C4-2B (cell line): ENCODE measurements around the gene HMGB1.
"Not testable (repeated sequence)": the region's sequence is repeated elsewhere in the genome, so short reads cannot be mapped to it uniquely, and the experiment has no call there.

Source experiments
- H3K27ac ChIP-seq: fragments of 450-650 bp; 2 replicates; pipeline ENCODE4 v1.5.1; 2017
- ZFX ChIP-seq: fragments of 450-650 bp; IDR thresholded peaks from 2 replicates; pipeline ENCODE4 v1.6.1; 2017
- TF ChIP-seq, protein P1 (sequence below): fragments of 450-650 bp; conservative IDR thresholded peaks from 2 replicates; pipeline ENCODE4 v1.5.1; 2017; ENCODE audit warnings: mild to moderate bottlenecking

Gene HMGB1

DNA sequence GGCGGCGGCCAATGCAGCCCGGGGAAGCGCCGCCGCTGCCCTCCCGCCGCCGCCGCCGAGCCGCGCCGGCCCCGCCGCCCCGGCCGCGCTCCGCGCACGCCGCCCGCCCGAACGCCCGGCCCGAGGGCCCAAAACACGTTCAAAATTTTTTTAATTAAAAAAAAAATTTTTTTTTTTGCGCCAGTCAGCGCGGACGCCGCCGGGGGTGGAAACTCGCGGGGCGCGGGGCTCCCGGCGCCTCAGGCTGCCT lies 468 bp downstream of the HMGB1 start:
- TF ChIP-seq ZFX: no peak
- TF ChIP-seq, protein P1, sequence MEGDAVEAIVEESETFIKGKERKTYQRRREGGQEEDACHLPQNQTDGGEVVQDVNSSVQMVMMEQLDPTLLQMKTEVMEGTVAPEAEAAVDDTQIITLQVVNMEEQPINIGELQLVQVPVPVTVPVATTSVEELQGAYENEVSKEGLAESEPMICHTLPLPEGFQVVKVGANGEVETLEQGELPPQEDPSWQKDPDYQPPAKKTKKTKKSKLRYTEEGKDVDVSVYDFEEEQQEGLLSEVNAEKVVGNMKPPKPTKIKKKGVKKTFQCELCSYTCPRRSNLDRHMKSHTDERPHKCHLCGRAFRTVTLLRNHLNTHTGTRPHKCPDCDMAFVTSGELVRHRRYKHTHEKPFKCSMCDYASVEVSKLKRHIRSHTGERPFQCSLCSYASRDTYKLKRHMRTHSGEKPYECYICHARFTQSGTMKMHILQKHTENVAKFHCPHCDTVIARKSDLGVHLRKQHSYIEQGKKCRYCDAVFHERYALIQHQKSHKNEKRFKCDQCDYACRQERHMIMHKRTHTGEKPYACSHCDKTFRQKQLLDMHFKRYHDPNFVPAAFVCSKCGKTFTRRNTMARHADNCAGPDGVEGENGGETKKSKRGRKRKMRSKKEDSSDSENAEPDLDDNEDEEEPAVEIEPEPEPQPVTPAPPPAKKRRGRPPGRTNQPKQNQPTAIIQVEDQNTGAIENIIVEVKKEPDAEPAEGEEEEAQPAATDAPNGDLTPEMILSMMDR: no peak
- H3K27ac ChIP-seq: peak overlapping the region; percentile 98

DNA sequence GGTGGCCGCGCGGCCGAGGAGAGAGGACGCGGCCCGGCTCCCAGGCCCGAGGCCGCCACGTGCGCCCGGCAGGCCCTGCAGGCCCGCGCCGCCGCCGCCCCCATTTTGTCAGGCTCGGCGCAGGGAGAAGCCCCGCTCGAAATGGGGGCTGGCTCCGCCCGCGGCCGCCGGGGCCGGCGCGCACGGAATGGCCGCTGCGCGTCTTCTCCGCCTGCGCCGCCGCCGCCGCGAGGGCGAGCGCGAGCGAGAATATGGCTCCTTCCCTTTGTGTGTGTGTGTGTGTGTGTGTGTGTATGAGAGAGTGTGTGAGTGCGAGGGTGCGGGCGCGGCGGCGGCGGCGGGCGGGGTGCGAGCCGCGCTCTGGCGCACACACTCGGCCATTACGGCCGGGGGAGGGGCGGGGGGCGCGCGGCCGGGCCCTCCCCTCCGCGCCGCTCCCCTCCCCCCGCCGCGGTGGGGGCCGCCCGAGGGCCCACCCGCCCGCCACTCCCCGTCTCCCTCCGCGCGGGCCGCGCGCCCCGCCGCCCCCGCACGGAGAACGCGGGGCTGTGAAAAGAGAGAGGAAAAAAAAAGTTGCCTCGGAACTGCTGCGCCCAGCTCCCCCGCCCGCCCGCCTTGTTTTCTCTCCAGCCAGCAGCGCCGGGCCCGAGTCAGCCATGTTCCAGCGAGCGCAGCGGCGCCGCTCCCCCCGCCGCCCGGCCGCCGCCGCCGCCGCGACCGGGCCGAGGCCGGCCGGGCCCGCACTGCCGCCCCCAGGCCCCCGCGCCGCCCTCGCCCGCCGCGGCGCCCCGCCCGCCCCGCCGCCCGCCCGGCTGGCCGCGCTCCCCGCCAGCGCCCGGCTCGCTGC lies 1.0 kb downstream of the HMGB1 start:
- TF ChIP-seq ZFX: peak; percentile 98
- TF ChIP-seq, protein P1: no peak
- peak overlapping the region; percentile 98 for H3K27ac ChIP-seq

DNA sequence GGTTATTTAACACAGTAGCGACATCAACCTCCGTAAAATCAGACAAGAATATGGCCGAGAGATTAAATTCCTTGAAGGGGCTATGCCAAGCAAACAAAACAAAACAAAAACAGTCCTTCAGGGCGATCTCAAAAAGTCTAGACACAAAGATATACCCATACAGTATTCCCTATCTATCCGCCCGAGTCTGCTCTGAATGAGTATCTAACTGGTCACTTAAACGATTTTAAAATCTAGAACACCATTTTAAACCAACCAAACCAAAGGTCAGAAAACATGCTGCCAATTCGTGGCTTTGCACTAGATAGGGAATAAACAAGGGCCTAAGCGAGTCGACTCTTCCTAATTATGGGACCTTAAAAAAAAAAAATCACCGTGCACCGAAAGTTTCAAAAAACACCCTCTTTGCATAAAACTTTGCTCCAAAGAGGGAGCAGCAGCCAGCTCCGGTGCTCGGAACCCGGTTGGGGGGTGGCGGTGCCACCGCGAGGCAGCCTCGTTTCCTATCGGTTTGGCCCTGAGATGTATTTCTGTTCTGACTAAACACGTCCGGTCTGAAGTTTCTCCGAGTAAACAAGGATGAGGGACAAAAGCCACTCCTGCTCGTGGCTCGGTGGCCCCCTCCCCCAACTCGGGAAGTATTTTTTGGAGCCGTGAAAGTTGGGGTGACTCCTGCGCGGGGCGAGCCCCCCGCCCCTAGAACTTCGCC lies 1.8 kb downstream of the HMGB1 start:
- TF ChIP-seq, protein P1: no peak
- no peak for TF ChIP-seq ZFX
- peak overlapping the region; percentile 98 for H3K27ac ChIP-seq

DNA sequence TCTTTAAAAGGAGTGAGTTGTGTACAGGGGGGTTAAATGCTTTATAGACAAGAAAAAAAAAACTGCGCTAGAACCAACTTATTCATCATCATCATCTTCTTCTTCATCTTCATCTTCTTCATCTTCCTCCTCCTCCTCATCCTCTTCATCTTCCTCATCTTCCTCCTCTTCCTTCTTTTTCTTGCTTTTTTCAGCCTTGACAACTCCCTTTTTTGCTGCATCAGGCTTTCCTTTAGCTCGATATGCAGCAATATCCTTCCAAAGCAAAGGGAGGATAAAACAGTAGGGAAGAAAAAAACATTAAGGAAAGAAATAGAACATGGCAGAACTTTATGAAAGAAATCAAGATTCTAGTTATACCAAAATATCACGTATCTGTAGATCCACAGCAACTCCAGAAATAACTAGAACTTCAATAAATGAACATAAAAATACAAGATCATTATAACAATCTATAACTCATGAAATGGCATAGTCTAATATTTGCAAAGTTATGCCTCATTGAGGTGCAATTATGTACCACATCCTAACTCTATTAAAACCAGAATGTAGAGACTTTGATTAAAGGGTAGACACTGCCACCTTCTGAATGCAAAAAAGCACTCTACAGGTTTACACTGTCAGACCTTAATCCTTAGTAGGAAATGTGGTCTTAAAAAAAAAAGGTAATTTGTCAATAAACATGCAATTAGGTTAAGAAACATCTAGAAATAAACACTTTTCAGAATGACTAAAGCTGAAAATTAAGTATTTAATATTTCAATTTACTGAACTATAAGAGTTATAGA lies 4.3 kb downstream of the HMGB1 start:
- not testable (repeated sequence) for H3K27ac ChIP-seq
- TF ChIP-seq, protein P1: peak; percentile 51

DNA sequence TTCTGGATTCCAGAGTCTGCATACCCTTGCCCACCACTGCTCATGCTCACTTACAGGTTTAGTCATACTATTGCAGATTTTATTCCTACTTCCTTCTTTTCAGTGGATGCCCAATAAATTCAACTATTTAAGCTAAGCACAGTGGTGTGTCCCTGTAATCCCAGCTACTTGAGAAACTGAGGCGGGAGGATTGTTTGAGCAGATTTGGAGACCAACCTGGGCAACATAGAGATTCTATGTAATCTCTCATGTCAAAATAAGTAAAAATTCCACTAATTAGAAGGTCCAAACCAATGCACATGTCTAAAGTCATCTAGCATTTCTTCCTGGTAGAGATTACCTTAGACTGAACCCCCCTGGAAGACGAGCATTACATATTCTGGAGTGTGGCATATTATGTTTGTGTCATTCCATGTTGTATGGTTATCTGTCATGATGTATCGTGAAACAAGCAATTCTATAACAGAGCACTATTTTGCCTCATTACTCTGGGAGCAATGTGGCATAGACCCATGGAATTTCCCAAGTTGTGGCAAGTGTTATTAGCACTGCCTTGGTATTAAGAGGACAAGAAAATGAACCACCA lies 8.3 kb downstream of the HMGB1 start:
- H3K27ac ChIP-seq: no peak overlapping the region
- TF ChIP-seq ZFX: no peak
- TF ChIP-seq, protein P1: no peak

- no peak for TF ChIP-seq ZFX
- TF ChIP-seq, protein P1: no peak
- H3K27ac ChIP-seq: no peak overlapping the region
These were observed 9.4 kb downstream of the HMGB1 start for GRCh38 chr13:30456290-30456689.
